Lower leg skin (tissue), 3 donors: Measurements from ENCODE around the gene PRLR.

Experiments used
- POLR2A ChIP-seq, 2 donors: fragments of 450-650 bp; IDR thresholded peaks; one replicate each; pipeline ENCODE4 v1.6.1; 2016 to 2017; ENCODE audit warnings: antibody characterized with exemption in 2 of 2, mild to moderate bottlenecking in 1 of 2, moderate library complexity in 1 of 2
- TF ChIP-seq, protein P1 (sequence below), 3 donors: fragments of 450-650 bp; IDR thresholded peaks; one replicate each; pipeline ENCODE4 v1.5.1; 2016; ENCODE audit warnings: antibody characterized with exemption in 3 of 3, mild to moderate bottlenecking in 3 of 3, moderate library complexity in 2 of 3

DNA sequence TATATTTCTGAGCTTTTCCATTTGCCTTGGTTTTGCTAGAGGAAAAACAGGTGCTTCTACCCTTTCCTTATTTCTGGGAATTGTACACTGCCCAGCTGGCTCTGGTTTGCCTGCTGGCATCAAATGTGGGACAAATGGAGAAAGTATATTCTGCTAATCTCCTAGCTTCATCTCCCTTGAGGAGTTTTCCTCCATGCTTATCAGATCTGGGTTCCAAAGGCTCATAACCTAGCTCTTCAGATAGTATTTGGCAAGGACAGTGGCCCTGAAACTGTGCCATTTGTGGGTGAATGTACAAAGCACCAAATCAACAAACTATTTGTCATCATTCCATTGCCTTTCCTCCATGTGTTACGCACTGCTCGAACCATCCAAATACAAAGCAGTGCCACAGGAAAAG lies 16.2 kb downstream of the PRLR start:
- TF ChIP-seq, protein P1, sequence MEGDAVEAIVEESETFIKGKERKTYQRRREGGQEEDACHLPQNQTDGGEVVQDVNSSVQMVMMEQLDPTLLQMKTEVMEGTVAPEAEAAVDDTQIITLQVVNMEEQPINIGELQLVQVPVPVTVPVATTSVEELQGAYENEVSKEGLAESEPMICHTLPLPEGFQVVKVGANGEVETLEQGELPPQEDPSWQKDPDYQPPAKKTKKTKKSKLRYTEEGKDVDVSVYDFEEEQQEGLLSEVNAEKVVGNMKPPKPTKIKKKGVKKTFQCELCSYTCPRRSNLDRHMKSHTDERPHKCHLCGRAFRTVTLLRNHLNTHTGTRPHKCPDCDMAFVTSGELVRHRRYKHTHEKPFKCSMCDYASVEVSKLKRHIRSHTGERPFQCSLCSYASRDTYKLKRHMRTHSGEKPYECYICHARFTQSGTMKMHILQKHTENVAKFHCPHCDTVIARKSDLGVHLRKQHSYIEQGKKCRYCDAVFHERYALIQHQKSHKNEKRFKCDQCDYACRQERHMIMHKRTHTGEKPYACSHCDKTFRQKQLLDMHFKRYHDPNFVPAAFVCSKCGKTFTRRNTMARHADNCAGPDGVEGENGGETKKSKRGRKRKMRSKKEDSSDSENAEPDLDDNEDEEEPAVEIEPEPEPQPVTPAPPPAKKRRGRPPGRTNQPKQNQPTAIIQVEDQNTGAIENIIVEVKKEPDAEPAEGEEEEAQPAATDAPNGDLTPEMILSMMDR (IDR thresholded peaks at IDR 0.05), result no peak
- no peak for TF ChIP-seq POLR2A (IDR thresholded peaks at IDR 0.05)
